Keratinocyte (primary cell): Measurements from ENCODE around the gene MRPL41. TPM values are rescaled to one million over a fixed set of nuclear protein-coding genes. Genes with fewer than 3 reads are reported as not detected.
"Not testable (repeated sequence)": the region's sequence is repeated elsewhere in the genome, so short reads cannot be mapped to it uniquely, and the experiment has no call there.

ENCODE experiments used
- DNase-seq: peaks from one replicate; pipeline ENCODE4 v3.0.0-alpha.2; 2011; ENCODE audit warnings: low read depth, missing footprints, low spot score
- FAIRE-seq: peaks from 2 replicates; lab custom pipeline; 2011; peaks lifted over from hg19 to GRCh38; lab: Jason Lieb, UNC
- H2AFZ ChIP-seq: 2 replicates; pipeline ENCODE4 v1.6.0; 2012; ENCODE audit warnings: low read length, control low read depth, inconsistent platforms; ENCODE audit not compliant: control insufficient read depth
- H3K27ac ChIP-seq: 2 replicates; pipeline ENCODE4 v1.5.1; 2011; ENCODE audit warnings: low read length; ENCODE audit not compliant: control insufficient read depth, insufficient read depth
- H3K27me3 ChIP-seq: 3 replicates; pipeline ENCODE4 v1.6.0; 2011; ENCODE audit warnings: low read length; ENCODE audit not compliant: control insufficient read depth, insufficient read depth; ENCODE audit errors: extremely low read depth
- H3K36me3 ChIP-seq, 2 experiments: 2 replicates in 1 of 2; 3 replicates in 1 of 2; pipeline ENCODE4 v1.5.1; 2011; ENCODE audit warnings: low read length in 2 of 2, mild to moderate bottlenecking in 1 of 2; ENCODE audit not compliant: control insufficient read depth in 2 of 2, insufficient read depth in 2 of 2; ENCODE audit errors: extremely low read depth in 1 of 2
- H3K4me1 ChIP-seq: 3 replicates; pipeline ENCODE4 v1.5.1; 2011; ENCODE audit warnings: low read length; ENCODE audit not compliant: control insufficient read depth, insufficient read depth; ENCODE audit errors: extremely low read depth
- H3K4me2 ChIP-seq: 3 replicates; pipeline ENCODE4 v1.6.0; 2011; ENCODE audit warnings: low read depth, low read length; ENCODE audit not compliant: control insufficient read depth, insufficient read depth; ENCODE audit errors: extremely low read depth
- H3K4me3 ChIP-seq, 3 experiments: fragments of 200-600 bp in 1 of 3; sonication (generic) in 1 of 3; 2 replicates in 2 of 3; 3 replicates in 1 of 3; pipeline ENCODE4 v1.5.1; 2011 to 2016; ENCODE audit warnings: low read length in 3 of 3, mild to moderate bottlenecking in 3 of 3, control low read depth in 2 of 3, inconsistent platforms in 1 of 3, low read depth in 1 of 3, mixed read lengths in 1 of 3, mixed run types in 1 of 3, moderate library complexity in 1 of 3; ENCODE audit not compliant: control insufficient read depth in 2 of 3, insufficient read depth in 2 of 3; ENCODE audit errors: extremely low read depth in 1 of 3
- H3K79me2 ChIP-seq: 2 replicates; pipeline ENCODE4 v1.6.0; 2012; ENCODE audit warnings: low read length; ENCODE audit not compliant: control insufficient read depth, insufficient read depth
- H3K9ac ChIP-seq: 3 replicates; pipeline ENCODE4 v1.6.0; 2011; ENCODE audit warnings: low read length; ENCODE audit not compliant: control insufficient read depth, insufficient read depth; ENCODE audit errors: extremely low read depth
- H3K9me1 ChIP-seq: 3 replicates; pipeline ENCODE4 v1.6.0; 2011; ENCODE audit warnings: low read length; ENCODE audit not compliant: control insufficient read depth, insufficient read depth; ENCODE audit errors: extremely low read depth
- H3K9me3 ChIP-seq: 2 replicates; pipeline ENCODE4 v1.5.1; 2012; ENCODE audit warnings: low read depth, low read length; ENCODE audit not compliant: control insufficient read depth
- H4K20me1 ChIP-seq: 3 replicates; pipeline ENCODE4 v1.6.0; 2011; ENCODE audit warnings: low read length; ENCODE audit not compliant: control insufficient read depth, insufficient read depth; ENCODE audit errors: extremely low read depth
- EZH2 ChIP-seq: IDR thresholded peaks from one replicate; pipeline ENCODE4 v1.6.1; 2012; ENCODE audit warnings: inconsistent platforms, mild to moderate bottlenecking, low read length, moderate library complexity
- dilution Hi-C: fragments of 300-500 bp; cut with MboI; formaldehyde crosslinking; loops from one replicate; pipeline ENCODE4 v1.7.0; 2020; ENCODE audit warnings: low sequenced_read_pairs; ENCODE audit not compliant: extremely low pct_ligation_motif_present
- polyA plus RNA-seq, 5 experiments: library from polyadenylated mRNA; depleted of rRNA in 3 of 5; stranded (reverse) in 3 of 5; stranded (forward) in 1 of 5; unstranded in 1 of 5; fragments of >200 nt; gene quantifications; 1 replicate in 1 of 5; 2 replicates in 3 of 5; 3 replicates in 1 of 5; pipeline versions ENCODE4 v1.2.1 to v1.2.3, GENCODE V29; 2011 to 2012; ENCODE audit warnings: missing spikeins in 2 of 5, low read depth in 1 of 5, low replicate concordance in 1 of 5
- TF ChIP-seq, protein P1 (sequence below), 3 experiments: IDR thresholded peaks in 1 of 3; conservative IDR thresholded peaks in 1 of 3; optimal IDR thresholded peaks in 1 of 3; 2 replicates in 2 of 3; 3 replicates in 1 of 3; pipeline versions ENCODE3 to v1.5.1; 2011; ENCODE audit warnings: low read length in 3 of 3, mild to moderate bottlenecking in 3 of 3, moderate library complexity in 2 of 3, control low read depth in 1 of 3, inconsistent platforms in 1 of 3; ENCODE audit not compliant: insufficient read depth in 2 of 3; ENCODE audit errors: extremely low read depth in 1 of 3

MRPL41 gene
- polyA plus RNA-seq, 1 donor (not counting 4 experiments of a cell fraction or from before 2014, with no cell fraction given): 18.1 TPM

DNA sequence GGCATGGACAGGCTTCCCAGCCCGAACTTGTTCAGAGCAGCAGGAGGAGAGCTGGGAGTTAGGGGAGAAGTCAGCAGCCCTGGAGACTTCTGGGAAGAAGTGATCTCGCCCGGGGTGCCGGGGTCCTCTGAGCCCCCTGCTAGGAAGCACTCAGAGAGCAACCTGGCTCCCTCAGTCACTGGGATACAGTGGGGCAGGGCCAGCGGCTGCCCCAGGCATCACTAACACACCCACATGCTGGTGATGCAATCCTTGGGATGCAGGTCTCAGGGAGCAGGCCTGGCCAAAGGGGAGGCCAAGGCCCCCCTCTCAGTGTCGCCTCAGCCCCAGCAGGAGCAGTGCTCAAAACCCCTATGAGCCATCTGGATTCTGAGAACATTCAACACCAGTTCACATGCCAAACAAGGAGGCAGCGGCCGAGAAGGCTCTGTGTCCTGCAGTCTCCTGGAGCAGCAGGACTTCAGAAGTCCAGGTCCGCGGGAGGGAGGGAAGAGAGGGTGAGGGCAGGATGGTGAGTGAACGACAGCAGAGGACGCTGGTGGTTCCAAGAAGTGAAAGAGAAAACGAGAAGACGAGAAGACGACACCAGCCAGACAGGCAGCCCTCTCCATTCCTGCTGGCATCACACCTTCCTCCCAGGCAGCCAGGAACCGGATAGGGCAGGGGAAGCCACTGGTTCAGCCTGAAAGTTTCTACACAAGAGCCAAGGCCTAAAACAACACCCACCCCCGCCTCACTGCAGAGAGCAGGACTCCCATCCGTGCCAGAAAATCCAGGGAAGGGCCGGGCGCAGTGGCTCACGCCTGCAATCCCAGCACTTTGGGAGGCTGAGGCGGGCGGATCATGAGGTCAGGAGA is 3.8 kb upstream of the MRPL41 start:
- Histone ChIP-seq H3K4me2 (no peak overlapping the region), H3K4me1 (peaks cover 6% of the 10 kb centered on the region), H3K27ac (no peak overlapping the region), H3K79me2 (peaks cover 9% of the 10 kb centered on the region), H3K9me3 (no peaks in the 10 kb centered on the region), H3K9me1 (no peaks in the 10 kb centered on the region), H3K9ac (no peak overlapping the region), H3K4me3 (no peak overlapping the region), H3K27me3 (no peaks in the 10 kb centered on the region), H2AFZ (peak overlapping the region; percentile 42), H4K20me1 (no peaks in the 10 kb centered on the region), H3K36me3 (peaks cover 0 to 3% of the 10 kb centered on the region in 2 experiments)
- FAIRE-seq (no peak), DNase-seq (no peak)
- TF ChIP-seq, protein P1, sequence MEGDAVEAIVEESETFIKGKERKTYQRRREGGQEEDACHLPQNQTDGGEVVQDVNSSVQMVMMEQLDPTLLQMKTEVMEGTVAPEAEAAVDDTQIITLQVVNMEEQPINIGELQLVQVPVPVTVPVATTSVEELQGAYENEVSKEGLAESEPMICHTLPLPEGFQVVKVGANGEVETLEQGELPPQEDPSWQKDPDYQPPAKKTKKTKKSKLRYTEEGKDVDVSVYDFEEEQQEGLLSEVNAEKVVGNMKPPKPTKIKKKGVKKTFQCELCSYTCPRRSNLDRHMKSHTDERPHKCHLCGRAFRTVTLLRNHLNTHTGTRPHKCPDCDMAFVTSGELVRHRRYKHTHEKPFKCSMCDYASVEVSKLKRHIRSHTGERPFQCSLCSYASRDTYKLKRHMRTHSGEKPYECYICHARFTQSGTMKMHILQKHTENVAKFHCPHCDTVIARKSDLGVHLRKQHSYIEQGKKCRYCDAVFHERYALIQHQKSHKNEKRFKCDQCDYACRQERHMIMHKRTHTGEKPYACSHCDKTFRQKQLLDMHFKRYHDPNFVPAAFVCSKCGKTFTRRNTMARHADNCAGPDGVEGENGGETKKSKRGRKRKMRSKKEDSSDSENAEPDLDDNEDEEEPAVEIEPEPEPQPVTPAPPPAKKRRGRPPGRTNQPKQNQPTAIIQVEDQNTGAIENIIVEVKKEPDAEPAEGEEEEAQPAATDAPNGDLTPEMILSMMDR (optimal IDR thresholded peaks at IDR 0.05 in 1 of 3, IDR thresholded peaks at IDR 0.05 in 1 of 3, conservative IDR thresholded peaks at IDR 0.05 in 1 of 3; ENCODE audit: extremely low read depth in 1 of 3, insufficient read depth in 2 of 3, low read length in 3 of 3): no peak
- TF ChIP-seq EZH2: no peak
- dilution Hi-C loops: no loop called here

DNA sequence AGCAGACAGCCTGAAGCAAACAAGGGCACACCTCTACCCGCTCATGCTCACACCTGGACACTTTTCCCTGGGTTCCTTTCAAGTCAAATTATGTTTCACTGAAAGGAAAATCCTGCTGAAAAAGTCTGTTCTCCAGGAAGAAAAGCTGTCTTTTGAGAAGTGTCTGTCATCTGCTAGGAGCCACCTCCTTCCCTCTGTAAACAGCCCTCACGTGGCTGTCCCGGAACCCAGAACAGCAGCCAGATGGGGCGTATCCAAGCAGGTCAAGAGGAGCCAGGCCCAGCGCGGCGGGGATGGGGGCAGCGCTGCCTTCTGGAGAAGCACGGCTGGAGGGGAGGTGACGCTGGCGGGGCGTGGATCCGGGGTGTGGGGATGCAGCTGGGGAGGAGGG is 1.5 kb upstream of the MRPL41 start, which contains the start of gene PNPLA7:
Gene PNPLA7, minus strand, starts transcription at position 172 of the 391 bp plus-strand sequence. CDS start 205 bp downstream, outside the sequence.
- H3K27ac ChIP-seq: peak within 1 kb of the TSS; percentile 26
- TF ChIP-seq EZH2: no peak
- TF ChIP-seq, protein P1 (optimal IDR thresholded peaks at IDR 0.05 in 1 of 3, IDR thresholded peaks at IDR 0.05 in 1 of 3, conservative IDR thresholded peaks at IDR 0.05 in 1 of 3; ENCODE audit: extremely low read depth in 1 of 3, insufficient read depth in 2 of 3, low read length in 3 of 3): no peak
- peaks cover 6% of the 10 kb centered on the region for H3K4me1 ChIP-seq
- peaks cover 6% of the 10 kb centered on the region for H3K9me1 ChIP-seq
- peaks cover 5 to 6% of the 10 kb centered on the region in 2 experiments for H3K36me3 ChIP-seq
- no peaks in the 10 kb centered on the region for H3K27me3 ChIP-seq
- H3K79me2 ChIP-seq: peaks cover 13% of the 10 kb centered on the region
- H2AFZ ChIP-seq: peak within 1 kb of the TSS; percentile 70
- FAIRE-seq: peak; percentile 53
- no peaks in the 10 kb centered on the region for H3K9me3 ChIP-seq
- peaks cover 2% of the 10 kb centered on the region for H4K20me1 ChIP-seq
- dilution Hi-C loops: no loop called here
- DNase-seq: no peak
- peak within 1 kb of the TSS; percentile 59 to 65 (median 61) for H3K4me3 ChIP-seq
- H3K9ac ChIP-seq: peak within 1 kb of the TSS; percentile 54
- peak within 1 kb of the TSS; percentile 74 for H3K4me2 ChIP-seq

DNA sequence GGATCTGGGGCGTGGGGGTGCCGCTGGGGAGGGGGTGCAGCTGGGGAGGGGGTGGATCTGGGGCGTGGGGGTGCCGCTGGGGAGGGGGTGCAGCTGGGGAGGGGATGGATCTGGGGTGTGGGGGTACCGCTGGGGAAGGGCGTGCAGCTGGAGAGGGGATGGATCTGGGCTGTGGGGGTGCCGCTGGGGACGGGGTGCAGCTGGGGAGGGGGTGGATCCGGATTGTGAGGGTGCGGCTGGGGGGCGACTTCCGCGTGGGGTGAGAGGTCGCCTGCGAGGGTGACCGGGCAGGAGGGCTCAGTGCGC is 768 bp upstream of the MRPL41 start:
- H3K9me1 ChIP-seq, FAIRE-seq, H3K36me3 ChIP-seq, DNase-seq, dilution Hi-C loops, H3K9me3 ChIP-seq, H4K20me1 ChIP-seq, H3K27ac ChIP-seq, H3K4me1 ChIP-seq, H3K27me3 ChIP-seq: not testable (repeated sequence)
- Histone ChIP-seq H2AFZ (peak overlapping the region; percentile 70), H3K9ac (peak overlapping the region; percentile 54), H3K4me2 (peak overlapping the region; percentile 74), H3K79me2 (peaks cover 13% of the 10 kb centered on the region), H3K4me3 (peak overlapping the region; percentile 59 to 65 (median 61))
